HepG2 (cell line): ENCODE data around the gene MACROD2. TPM values are rescaled to one million over a fixed set of nuclear protein-coding genes. Genes with fewer than 3 reads are reported as not detected.

Experiments
- ATAC-seq: fragments of 200-7000 bp; cut with Tn5 transposase; 3 replicates; pipeline ENCODE4 v1.9.1; 2020; ENCODE audit warnings: mild to moderate bottlenecking, moderate library complexity
- BruUV-seq: library from RNA; stranded (reverse); fragments of 400-500 nt; replicated peaks from 2 replicates; lab custom pipeline; 2021; lab: Mats Ljungman, UMichigan
- CTCF ChIA-PET: fragments of 300-600 bp; formaldehyde crosslinking; extraction: SDS; loops from one replicate; lab custom pipeline; 2021; ENCODE audit warnings: low total read pairs, inconsistent platforms, low intra/inter-chr PET ratio; lab: Yijun Ruan, JAX
- POLR2A ChIA-PET: fragments of 350-600 bp; sonication (Branson Sonifier 250); formaldehyde crosslinking; loops from one replicate; lab custom pipeline; 2020; ENCODE audit warnings: antibody characterized with exemption, inconsistent platforms; lab: Yijun Ruan, JAX
- DNase-seq: peaks from one replicate; pipeline ENCODE4 v3.0.0-alpha.2; 2015; ENCODE audit warnings: low spot score
- FAIRE-seq: peaks from 3 replicates; lab custom pipeline; 2011; peaks lifted over from hg19 to GRCh38; lab: Jason Lieb, UNC
- H2AFZ ChIP-seq: one replicate; pipeline ENCODE4 v1.6.1; 2011; ENCODE audit warnings: low read length, inconsistent platforms
- H3K27ac ChIP-seq: fragments of 300-600 bp; 3 replicates; pipeline ENCODE4 v1.8.0; 2011; ENCODE audit warnings: mixed run types, mild to moderate bottlenecking, mixed read lengths, low read length, inconsistent platforms; ENCODE audit not compliant: insufficient read depth; ENCODE audit errors: extremely low read length
- H3K27me3 ChIP-seq, 2 experiments: fragments of 200-600 bp in 1 of 2; 2 replicates in 1 of 2; 3 replicates in 1 of 2; pipeline versions ENCODE4 v1.6.0 to v1.8.0; 2011; ENCODE audit warnings: low read length in 2 of 2, mild to moderate bottlenecking in 2 of 2, moderate library complexity in 2 of 2, inconsistent platforms in 1 of 2; ENCODE audit not compliant: insufficient read depth in 2 of 2, control insufficient read depth in 1 of 2
- H3K36me3 ChIP-seq, 2 experiments: fragments of 200-600 bp in 1 of 2; replicated peaks in 1 of 2; 2 replicates in 1 of 2; 3 replicates in 1 of 2; pipeline versions ENCODE4 v1.5.1 to v1.8.0; 2011; ENCODE audit warnings: low read length in 2 of 2, inconsistent platforms in 1 of 2; ENCODE audit not compliant: insufficient read depth in 2 of 2, control insufficient read depth in 1 of 2
- H3K4me1 ChIP-seq: 2 replicates; pipeline ENCODE4 v1.5.1; 2012; ENCODE audit warnings: low read length, inconsistent platforms; ENCODE audit not compliant: insufficient read depth
- H3K4me2 ChIP-seq: 2 replicates; pipeline ENCODE4 v1.6.0; 2011; ENCODE audit warnings: low read depth, low read length, inconsistent platforms
- H3K4me3 ChIP-seq, 3 experiments: fragments of 200-600 bp in 1 of 3; sonication (generic), shearing (Covaris generic) in 1 of 3; replicated peaks in 1 of 3; 2 replicates each; pipeline ENCODE4 v1.5.1; 2011 to 2016; ENCODE audit warnings: low read length in 3 of 3, inconsistent platforms in 2 of 3, low read depth in 2 of 3, mild to moderate bottlenecking in 2 of 3, control low read depth in 1 of 3, mixed read lengths in 1 of 3; ENCODE audit not compliant: insufficient read depth in 1 of 3
- H3K79me2 ChIP-seq: one replicate; pipeline ENCODE4 v1.6.1; 2011; ENCODE audit warnings: low read length, inconsistent platforms; ENCODE audit not compliant: insufficient read depth
- H3K9ac ChIP-seq: 2 replicates; pipeline ENCODE4 v1.6.0; 2011; ENCODE audit warnings: mild to moderate bottlenecking, low read depth, low read length, inconsistent platforms; ENCODE audit not compliant: insufficient read depth
- H3K9me3 ChIP-seq: 2 replicates; pipeline ENCODE4 v1.5.1; 2012; ENCODE audit warnings: mild to moderate bottlenecking, low read length
- H4K20me1 ChIP-seq: 2 replicates; pipeline ENCODE4 v1.6.0; 2011; ENCODE audit warnings: inconsistent platforms, mild to moderate bottlenecking, low read length, moderate library complexity; ENCODE audit not compliant: insufficient read depth
- CHD4 ChIP-seq: fragments of 200-600 bp; sonication (generic); IDR thresholded peaks from 2 replicates; pipeline ENCODE4 v1.7.0; 2017; ENCODE audit warnings: mild to moderate bottlenecking, low read length, borderline replicate concordance
- USF2 ChIP-seq, 2 experiments: sonication (generic) in 1 of 2; formaldehyde crosslinking in 1 of 2; IDR thresholded peaks; 2 replicates each; pipeline versions ENCODE4 v1.5.1 to v1.6.1; 2011 to 2020; ENCODE audit warnings: borderline replicate concordance in 1 of 2, low read depth in 1 of 2, low read length in 1 of 2, mild to moderate bottlenecking in 1 of 2, missing genetic modification reagents in 1 of 2, moderate library complexity in 1 of 2
- ZBTB10 ChIP-seq: sonication (generic); formaldehyde crosslinking; IDR thresholded peaks from 2 replicates; pipeline ENCODE4 v1.4.0; 2020; ENCODE audit warnings: missing genetic modification reagents, borderline replicate concordance
- ZBTB7A ChIP-seq: sonication (generic); formaldehyde crosslinking; IDR thresholded peaks from 2 replicates; pipeline ENCODE4 v1.8.0; 2022; ENCODE audit warnings: mild to moderate bottlenecking, missing genetic modification reagents
- WGBS: methylation state at CpG from one replicate; pipeline ENCODE4 v1.1.6; 2017; ENCODE audit warnings: low lambda C conversion rate; 5-methylcytosine and 5-hydroxymethylcytosine counted together
- in situ Hi-C: cut with HindIII; loops from 2 replicates; pipeline ENCODE4 v1.10.0; 2017; ENCODE audit warnings: low pct_unique_long_range_greater_than_20kb; ENCODE audit not compliant: extremely low pct_ligation_motif_present
- intact Hi-C: fragments of 100-400 bp; cut with micrococcal nuclease; formaldehyde crosslinking; loops from one replicate; pipeline ENCODE4 v1.10.0; 2022; ENCODE audit not compliant: unreplicated experiment
- polyA plus RNA-seq, 8 experiments: library from polyadenylated mRNA; depleted of rRNA in 3 of 8; stranded (reverse) in 7 of 8; unstranded in 1 of 8; fragments of >200 nt; fragmentation: Illumina TruSeq in 4 of 8; extraction: Trizol in 4 of 8; gene quantifications; 2 replicates each; pipeline versions ENCODE4 v1.2.1 to v1.2.3, GENCODE V29; 2011 to 2016; ENCODE audit warnings: low read depth in 4 of 8, missing spikeins in 1 of 8, mixed read lengths in 1 of 8; ENCODE audit not compliant: insufficient read depth in 1 of 8
- total RNA-seq, 5 experiments: library from RNA; depleted of rRNA; stranded (reverse); fragments of >200 nt; fragmentation: Illumina TruSeq; extraction: Trizol; gene quantifications; 2 replicates each; pipeline ENCODE4 v1.2.3, GENCODE V29; 2016; ENCODE audit warnings: low read depth in 1 of 5

MACROD2 gene
- total and polyA plus RNA-seq, 2 of the 13 experiments (the other 11 are each of a cell fraction or from before 2014, with no cell fraction given) = 0.13 to 0.51 TPM

DNA sequence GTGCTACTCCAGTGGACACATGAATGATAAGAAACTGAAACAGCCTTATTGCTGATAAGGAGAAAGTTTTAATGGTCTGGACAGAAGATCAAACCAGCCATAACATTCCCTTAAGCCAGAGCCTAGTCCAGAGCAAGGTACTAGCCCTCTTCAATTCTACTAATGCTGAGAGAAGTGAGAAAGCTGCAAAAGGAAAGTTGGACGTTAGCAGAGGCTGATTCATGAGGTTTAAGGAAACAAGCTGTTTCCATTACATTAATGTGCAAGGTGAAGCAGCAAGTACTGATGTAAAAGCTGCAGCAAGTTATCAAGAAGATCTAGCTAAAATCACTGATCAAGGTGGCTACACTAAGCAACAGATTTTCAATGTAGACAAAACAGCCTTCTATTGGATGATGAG is 1943.5 kb downstream of the MACROD2 start:
- CTCF ChIA-PET = no interaction called here
- no peak overlapping the region for H3K9ac ChIP-seq

More for the DNA sequence above, 1943.5 kb downstream of the MACROD2 start:
- ATAC-seq (no peak), DNase-seq (no peak), FAIRE-seq (no peak)
- Histone ChIP-seq H2AFZ (no peak overlapping the region), H3K79me2 (no peaks in the 10 kb centered on the region), H3K4me1 (no peaks in the 10 kb centered on the region), H3K4me2 (no peak overlapping the region), H3K9me3 (peaks cover 55% of the 10 kb centered on the region), H3K27me3 (no peaks in the 10 kb centered on the region), H3K27ac (no peak overlapping the region), H3K4me3 (no peak overlapping the region), H3K36me3 (no peaks in the 10 kb centered on the region), H4K20me1 (no peaks in the 10 kb centered on the region)
- intact Hi-C loops (no loop called here), in situ Hi-C loops (no loop called here)
- POLR2A ChIA-PET = no interaction called here
- no TSS peak for BruUV-seq
- 3% methylated on average over 1 of the region's 1 CpG for WGBS
- TF ChIP-seq ZBTB10 (CRISPR knock-in tag) (no peak), ZBTB7A (CRISPR knock-in tag) (no peak), USF2 (IDR thresholded peaks at IDR 0.05; ENCODE audit: low read depth, low read length) (no peak), USF2 (CRISPR knock-in tag; IDR thresholded peaks at IDR 0.05; ENCODE audit: borderline replicate concordance) (no peak), CHD4 (no peak)
